A204.1 (cell line): Measurements from ENCODE around the gene TBX21.

Experiments used
- FAIRE-seq: peaks from 2 replicates; lab custom pipeline; 2012; peaks lifted over from hg19 to GRCh38; lab: Jason Lieb, UNC

TBX21 gene

DNA sequence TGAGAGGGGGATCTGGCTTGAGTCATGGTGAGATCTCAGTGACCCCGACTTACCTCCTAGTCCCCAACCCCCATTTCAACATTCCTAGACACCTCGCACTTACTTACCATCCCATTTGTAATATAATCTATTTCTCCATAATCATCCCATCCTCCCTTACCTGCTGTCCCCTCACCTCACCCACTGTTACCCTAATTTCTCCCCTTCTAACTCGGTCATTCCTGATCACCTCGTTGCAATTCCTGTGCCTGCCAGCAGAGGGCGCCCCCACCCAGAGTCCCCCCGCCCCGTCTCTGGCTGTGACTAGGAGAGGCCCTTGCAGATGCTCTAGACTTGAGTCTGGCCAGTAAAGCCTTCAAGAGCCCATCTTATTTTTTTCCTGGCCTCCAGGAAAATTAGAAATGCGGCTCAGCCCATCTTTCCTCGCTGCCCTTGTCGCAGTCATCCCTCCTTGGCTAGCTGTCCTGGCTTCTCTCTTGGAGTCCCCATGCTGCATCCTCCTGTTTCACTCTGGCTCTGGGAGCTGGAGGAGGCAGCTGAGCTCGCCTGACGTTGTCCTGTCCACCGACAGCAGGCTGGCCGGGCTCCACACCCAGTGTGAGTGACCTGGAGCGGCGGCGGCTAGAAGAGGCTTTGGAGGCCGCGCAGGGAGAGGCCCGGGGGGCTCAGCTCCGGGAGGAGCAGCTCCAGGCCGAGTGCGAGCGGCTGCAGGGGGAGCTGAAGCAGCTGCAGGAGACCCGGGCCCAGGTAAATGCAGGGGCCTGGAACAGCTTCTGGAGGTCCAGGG is 34.1 kb upstream of the TBX21 start:
- no peak for FAIRE-seq

DNA sequence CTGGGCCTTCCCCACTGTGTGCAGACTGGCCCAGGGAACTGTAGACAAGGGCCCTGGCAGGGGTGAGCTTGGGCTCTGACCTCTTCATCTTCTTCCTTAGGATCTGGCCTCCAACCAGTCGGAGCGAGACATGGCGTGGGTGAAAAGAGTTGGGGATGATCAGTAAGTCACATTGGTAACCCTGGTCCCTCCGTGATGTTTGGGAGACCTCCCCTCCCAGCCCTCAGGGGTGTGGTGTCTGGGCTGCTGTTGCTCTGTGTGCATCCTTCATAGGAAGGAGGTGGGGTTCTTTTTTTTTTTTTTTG is 33.5 kb upstream of the TBX21 start:
- no peak for FAIRE-seq

DNA sequence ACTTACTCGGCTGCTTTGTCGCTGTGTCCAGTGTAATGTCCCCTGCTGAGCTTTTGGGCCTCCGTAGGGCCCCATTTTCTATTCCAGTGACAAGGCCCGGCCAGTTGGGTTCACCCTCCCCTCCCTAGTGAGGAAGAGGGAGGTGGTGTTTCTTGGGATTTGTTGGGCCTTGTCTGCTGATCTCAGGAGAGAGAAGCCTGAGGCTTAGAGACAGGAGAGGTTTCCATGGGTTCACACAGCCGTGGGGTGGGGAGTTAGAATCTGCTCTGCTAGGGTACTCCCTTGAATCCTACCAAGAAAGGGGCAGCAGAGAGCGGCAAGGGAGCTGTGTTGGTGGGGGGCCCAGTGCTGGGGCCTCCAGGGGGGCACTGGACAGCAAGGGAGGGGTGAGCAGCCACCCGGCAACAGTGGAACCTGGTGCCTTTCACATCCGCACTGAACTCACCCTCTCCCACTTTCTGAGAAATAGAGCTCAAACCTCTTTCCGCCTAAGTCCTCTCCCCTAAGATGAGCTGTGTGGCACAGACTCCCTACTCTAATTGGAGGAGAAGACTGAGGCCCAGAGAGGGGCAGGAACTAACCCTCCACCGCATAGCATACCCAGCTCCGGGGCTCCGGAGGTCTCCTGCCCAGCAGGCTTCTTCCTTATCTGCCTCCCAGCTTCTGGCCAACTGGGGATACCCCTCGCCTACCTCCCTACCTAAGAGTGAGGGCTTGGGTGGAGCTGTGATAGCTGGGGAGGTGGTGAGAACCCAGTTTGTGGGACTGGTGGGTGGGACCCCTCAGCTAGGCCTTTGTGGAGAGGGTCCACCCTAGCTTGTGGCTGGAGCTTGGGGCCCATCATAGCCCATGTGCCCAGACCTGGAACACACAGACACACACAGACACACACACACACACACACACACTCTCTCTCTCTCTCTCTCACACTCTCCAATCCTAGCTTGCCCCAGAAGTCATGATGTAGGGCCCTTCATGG is 32.3 kb upstream of the TBX21 start:
- no peak for FAIRE-seq

DNA sequence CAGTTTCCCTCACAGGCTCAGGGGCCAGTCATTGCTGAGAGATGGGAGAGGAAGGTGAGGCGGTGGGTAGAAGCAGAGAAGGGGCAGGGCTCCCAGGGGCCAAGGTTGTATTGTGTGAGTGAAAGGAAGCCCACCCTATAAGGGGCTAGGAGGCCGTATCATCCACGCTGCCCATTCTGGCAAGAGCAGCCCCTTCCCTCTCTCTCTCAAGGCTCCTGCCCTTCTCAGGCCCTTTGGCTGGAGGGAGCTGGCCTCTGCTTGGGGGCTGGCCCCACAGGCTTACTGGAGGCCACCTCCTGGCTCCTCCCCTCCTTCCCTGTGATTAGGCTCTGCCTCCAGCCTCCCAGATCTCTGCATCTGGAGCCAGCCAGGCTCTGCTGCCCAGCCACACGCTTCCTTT is 31.4 kb upstream of the TBX21 start:
- no peak for FAIRE-seq

- FAIRE-seq: no peak
These were observed 30.5 kb upstream of the TBX21 start for GRCh38 chr17:47702391-47702995.

DNA sequence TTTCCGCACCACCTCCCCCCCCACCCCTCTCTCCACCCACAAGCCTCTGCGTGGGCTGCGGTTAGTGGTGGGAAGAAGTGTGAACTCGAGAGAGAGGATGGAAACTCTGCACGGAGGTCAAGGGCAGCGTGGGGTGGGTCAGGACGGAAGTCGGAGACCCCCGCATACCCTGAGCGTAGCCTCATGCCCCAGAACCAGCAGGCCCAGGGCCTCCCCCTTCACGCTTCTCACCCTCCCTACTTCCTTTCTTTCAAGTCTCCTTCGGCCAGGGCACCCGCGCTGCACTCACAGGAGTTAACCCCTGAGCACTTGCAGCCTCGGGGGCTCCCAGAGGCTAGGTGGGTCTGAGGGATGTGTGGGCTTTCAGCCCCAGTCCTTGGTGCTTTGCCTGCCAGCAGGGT is 29.8 kb upstream of the TBX21 start:
- no peak for FAIRE-seq

- FAIRE-seq: no peak
These were observed 29.4 kb upstream of the TBX21 start for GRCh38 chr17:47703671-47704070.

DNA sequence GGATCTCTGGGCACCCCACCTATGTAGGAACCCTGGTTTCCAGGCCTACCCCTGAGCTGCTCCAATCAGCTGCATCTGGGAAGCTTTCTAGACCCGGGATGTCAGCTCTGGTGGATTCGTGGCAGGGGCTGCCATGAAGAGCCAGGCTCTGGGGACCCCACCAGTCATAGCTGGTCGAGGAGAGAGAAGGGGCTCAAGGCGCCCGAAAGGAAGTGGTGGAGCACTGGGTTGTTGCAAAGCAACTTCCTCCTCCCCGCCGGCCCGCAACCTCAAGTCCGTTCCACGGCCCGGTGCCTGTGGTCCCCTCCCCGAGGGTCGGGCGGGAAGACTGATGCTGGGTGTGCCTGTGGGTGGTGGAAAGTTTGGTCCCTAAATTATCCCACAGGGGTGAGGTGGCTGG is 28.9 kb upstream of the TBX21 start:
- FAIRE-seq: no peak

DNA sequence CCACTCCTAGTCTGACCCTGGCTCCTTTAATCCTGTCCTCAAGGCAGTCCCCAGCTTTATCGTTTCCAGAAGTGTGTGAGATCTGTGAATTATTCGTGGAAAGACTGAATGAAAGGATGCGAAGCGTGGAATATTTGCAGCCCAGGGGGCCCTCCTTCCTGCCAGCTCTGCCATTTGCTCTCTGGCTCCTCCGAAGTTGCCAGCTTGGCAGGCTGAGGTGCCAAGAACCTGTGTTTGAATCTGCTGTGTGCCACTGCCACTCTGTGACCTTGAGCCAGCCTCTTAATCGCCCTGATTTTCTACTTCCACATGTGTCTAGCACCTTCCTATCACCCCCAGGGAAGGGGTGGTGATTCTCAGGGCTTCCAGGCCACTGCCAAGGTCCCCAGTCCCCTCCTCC is 28.3 kb upstream of the TBX21 start:
- no peak for FAIRE-seq

DNA sequence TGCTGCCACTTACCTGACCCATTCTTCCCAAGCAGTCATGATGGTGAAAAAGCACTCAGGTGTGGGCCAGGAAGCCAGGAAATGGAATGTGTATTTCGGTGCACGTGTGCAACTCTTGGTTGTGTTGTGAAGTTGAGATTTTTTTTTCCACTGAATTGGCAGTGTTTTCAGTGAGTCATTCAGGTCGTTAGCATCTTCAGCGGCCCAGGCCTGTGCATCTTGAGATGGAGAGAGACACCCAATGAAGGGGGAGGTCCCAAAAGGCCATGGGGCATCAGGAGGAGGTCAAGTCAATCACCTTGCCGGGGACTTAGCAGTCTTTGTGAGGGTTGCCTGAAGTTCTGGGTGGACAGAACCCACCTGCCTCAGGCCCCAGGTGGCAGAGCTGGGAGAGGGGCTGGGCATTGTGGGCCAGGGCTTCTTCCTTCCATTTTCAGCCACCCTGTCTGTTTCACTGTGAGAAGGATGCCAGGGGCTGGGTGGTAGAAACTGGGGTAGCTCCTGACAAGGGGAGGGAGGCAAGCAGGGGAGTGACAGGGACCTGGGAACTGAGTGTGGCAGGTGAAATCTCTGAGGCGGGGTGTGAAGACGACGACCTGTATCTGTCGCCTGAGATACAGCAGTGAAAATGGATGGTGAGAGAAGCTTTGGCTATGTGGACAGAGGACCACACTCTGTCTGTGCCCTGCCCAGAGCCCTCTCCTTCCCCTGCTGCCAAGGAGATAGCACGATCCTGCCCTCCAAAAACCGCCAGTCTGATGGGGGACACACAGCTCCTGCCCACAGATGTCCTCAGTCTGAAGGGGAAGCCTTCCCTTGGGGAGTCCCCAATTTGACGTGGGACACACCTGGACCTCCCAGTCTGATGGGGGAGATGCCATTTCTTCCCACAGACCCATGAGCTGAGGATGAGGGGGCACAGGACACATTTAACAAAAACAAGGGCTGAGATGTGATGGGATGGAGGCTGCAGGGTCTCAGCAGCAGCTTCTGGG is 27.2 kb upstream of the TBX21 start:
- no peak for FAIRE-seq

- FAIRE-seq: no peak
These were observed 25.8 kb upstream of the TBX21 start for GRCh38 chr17:47707056-47707804.

- FAIRE-seq: no peak
These were observed 25.2 kb upstream of the TBX21 start for GRCh38 chr17:47707884-47708283.

GRCh38 chr17:47708312-47708863 is 24.6 kb upstream of the TBX21 start:
- FAIRE-seq: no peak

GRCh38 chr17:47708864-47709541 is 24.0 kb upstream of the TBX21 start:
- no peak for FAIRE-seq

DNA sequence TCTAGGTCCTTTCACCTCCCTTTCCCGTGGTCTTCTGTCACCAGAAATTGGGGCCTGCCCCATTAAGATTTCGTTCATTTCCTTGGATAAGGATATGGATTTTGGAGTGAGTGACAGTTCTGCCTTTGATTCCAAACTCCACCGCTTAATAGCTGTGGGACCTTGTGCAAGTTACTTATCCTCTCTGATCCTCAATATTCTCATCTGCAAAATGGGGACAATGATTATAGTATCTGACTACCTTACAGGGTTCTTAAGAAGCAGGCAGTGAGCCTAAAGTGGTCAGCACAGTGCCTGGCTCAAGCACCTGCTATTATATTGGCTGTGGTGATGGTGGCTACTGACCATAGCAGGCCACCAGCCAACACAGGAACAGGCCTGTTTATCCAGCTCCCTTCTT is 23.4 kb upstream of the TBX21 start:
- FAIRE-seq: no peak

DNA sequence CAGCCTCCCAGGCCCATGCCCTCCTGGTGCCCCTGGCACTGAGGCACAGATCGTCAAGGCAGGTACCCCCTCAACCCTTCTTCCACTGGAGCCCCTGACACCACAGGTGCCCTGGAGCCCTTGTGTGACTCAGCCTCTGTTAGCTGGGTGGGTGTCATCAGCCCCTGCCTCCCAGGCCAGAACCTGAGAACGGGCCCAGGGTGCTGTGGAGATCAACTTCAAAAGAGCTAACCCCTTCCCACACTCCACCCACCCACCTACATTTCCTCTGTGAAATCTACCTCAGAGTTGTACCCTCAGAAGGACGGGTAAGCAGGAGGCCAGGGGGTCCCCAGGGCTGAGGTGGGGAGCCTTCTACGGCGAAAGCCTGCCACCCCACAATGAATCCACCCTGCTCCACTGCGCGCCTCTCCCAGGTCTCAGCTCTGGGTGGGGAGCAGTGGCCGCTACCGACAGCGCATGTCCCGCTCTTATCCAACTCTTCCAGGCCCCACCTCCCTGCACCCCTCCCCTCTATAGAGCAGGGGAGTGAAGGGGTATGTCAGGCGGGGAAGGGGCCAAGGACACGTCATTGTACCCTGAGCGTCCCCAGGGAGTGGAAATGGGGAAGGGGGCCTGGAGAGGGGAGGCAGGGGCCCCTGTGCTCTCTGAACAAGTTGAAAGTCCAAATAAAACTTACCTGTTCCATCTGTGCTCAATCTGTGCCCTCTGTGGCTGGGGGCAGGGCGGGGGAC is 21.5 kb upstream of the TBX21 start:
- FAIRE-seq: no peak

- FAIRE-seq: no peak
These were observed 20.6 kb upstream of the TBX21 start for GRCh38 chr17:47712330-47713023.

- no peak for FAIRE-seq
These were observed 18.9 kb upstream of the TBX21 start for GRCh38 chr17:47713980-47714700.
